ENCODE measurements around the gene CLDND2.

CLDND2 gene

GRCh38 chr19:51347209-51347928 is 21.4 kb downstream of the CLDND2 start:
- TF ChIP-seq ZSCAN16 (tag by site-specific recombination; IDR thresholded peaks at IDR 0.05): no peak
- no peak for TF ChIP-seq ZNF488 (tag by site-specific recombination; IDR thresholded peaks at IDR 0.05)
- no peak for TF ChIP-seq ZNF555 (tag by site-specific recombination; conservative IDR thresholded peaks at IDR 0.05)
- no peak for TF ChIP-seq ZNF362 (tag by site-specific recombination; IDR thresholded peaks at IDR 0.05)
- no peak for TF ChIP-seq ZSCAN4 (tag by site-specific recombination; IDR thresholded peaks at IDR 0.05)
- TF ChIP-seq BCL11B (tag by site-specific recombination; IDR thresholded peaks at IDR 0.05; ENCODE audit: low read depth): no peak
- no peak for TF ChIP-seq ZBTB8A (tag by site-specific recombination; IDR thresholded peaks at IDR 0.05)
- no peak for TF ChIP-seq ZNF112 (tag by site-specific recombination; IDR thresholded peaks at IDR 0.05)
- TF ChIP-seq ZNF169 (tag by site-specific recombination; IDR thresholded peaks at IDR 0.05): no peak
- no peak for TF ChIP-seq ZNF600 (tag by site-specific recombination; IDR thresholded peaks at IDR 0.05)
- TF ChIP-seq ZFP37 (tag by site-specific recombination; IDR thresholded peaks at IDR 0.05): no peak
- no peak for TF ChIP-seq KLF10 (tag by site-specific recombination; IDR thresholded peaks at IDR 0.05)
- CTCF ChIA-PET: no interaction called here
- no peaks in the 10 kb centered on the region for H3K9me3 ChIP-seq (ENCODE audit: control insufficient read depth, insufficient read depth, low read depth, low read length)
- H3K4me3 ChIP-seq (ENCODE audit: low read depth, low read length): no peak overlapping the region
- H3K27ac ChIP-seq (ENCODE audit: extremely low read depth, low read depth, low read length): no peak overlapping the region
- H3K4me1 ChIP-seq (ENCODE audit: control insufficient read depth, insufficient read depth, low read length): no peaks in the 10 kb centered on the region
- POLR2A ChIA-PET: no interaction called here
- H3K36me3 ChIP-seq (ENCODE audit: control insufficient read depth in 2 of 2, insufficient read depth in 1 of 2, low read length in 2 of 2): peaks cover 6 to 47% of the 10 kb centered on the region in 2 experiments; a peak in 2 of 3 replicates

GRCh38 chr19:51346742-51347141 is 22.1 kb downstream of the CLDND2 start:
- TF ChIP-seq ZBTB11 (tag by site-specific recombination; conservative IDR thresholded peaks at IDR 0.05; ENCODE audit: low read depth): no peak
- no peak for TF ChIP-seq FEZF1 (tag by site-specific recombination; IDR thresholded peaks at IDR 0.05)
- no peak for TF ChIP-seq ELK4 (IDR thresholded peaks at IDR 0.05; ENCODE audit: borderline replicate concordance, low read depth, low read length)
- TF ChIP-seq ZNF350 (tag by site-specific recombination; IDR thresholded peaks at IDR 0.05): no peak
- no peak for TF ChIP-seq SETDB1 (IDR thresholded peaks at IDR 0.05; ENCODE audit: insufficient read length, low read length)
- Histone ChIP-seq H3K9me3 (ENCODE audit: control insufficient read depth, insufficient read depth, low read depth, low read length) (no peaks in the 10 kb centered on the region), H3K4me1 (ENCODE audit: control insufficient read depth, insufficient read depth, low read length) (no peaks in the 10 kb centered on the region), H3K4me3 (ENCODE audit: low read depth, low read length) (no peak overlapping the region), H3K36me3 (ENCODE audit: control insufficient read depth in 2 of 2, insufficient read depth in 1 of 2, low read length in 2 of 2) (peaks cover 5 to 41% of the 10 kb centered on the region in 2 experiments; a peak in 2 of 3 replicates), H3K27ac (ENCODE audit: extremely low read depth, low read depth, low read length) (no peak overlapping the region)
- CTCF ChIA-PET: no interaction called here
- POLR2A ChIA-PET: no interaction called here
